IPS-11a (cell line): ENCODE measurements around the gene FRMD8.
"Not testable (repeated sequence)": the region's sequence is repeated elsewhere in the genome, so short reads cannot be mapped to it uniquely, and the experiment has no call there.

Source experiments
- H3K4me3 ChIP-seq: one replicate; pipeline ENCODE4 v1.5.1; 2013; ENCODE audit warnings: low read depth, low read length, control low read depth

The FRMD8 gene

DNA sequence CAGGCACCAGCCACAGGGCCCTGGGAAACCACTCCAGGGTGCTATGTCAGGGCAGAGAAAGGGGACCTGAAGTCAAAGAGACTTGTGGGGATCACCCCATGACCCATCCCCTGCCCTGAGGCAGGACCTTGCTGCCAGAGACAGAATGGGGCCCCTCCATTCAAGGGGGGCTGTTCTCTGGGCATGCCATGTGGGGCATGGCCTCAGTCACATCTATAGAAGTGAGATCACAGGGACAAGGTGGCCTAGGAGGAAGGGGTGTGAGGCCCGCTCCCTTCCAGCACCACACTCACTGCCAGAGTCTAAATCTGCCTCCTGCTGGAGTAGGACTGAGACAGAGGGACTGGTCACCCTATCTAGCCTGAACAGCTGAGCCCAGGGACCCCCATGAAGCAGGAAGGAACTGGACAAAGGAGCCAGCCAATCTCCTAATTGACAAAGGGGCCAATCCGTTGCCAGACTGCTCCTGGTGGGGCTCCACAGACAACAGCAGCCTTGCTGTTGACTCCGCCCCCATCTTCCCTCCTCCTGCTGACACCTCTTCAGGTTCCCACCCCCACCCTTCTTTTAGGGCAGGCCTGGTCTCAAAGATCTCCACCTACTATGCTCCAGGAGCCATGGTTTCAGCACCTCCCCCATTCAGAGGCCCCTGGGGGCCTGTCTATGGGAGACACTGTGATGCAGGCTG lies 62.1 kb downstream of the FRMD8 start:
- H3K4me3 ChIP-seq, result no peak overlapping the region

GRCh38 chr11:65451301-65451700 lies 64.9 kb downstream of the FRMD8 start:
- H3K4me3 ChIP-seq, result not testable (repeated sequence)

DNA sequence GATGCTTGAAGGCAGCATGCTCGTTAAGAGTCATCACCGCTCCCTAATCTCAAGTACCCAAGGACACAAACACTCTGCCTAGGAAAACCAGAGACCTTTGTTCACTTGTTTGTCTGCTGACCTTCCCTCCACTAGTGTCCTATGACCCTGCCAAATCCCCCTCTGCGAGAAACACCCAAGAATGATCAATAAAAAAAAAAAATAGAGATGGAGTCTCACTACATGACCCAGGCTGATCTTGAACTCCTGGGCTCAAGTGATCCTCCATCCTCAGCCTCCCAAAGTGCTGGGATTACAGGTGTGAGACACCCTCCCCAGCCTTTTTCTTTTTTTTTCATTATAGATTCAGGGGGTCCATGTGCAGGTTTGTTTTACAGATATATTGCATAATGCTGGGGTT lies 65.8 kb downstream of the FRMD8 start:
- not testable (repeated sequence) for H3K4me3 ChIP-seq

DNA sequence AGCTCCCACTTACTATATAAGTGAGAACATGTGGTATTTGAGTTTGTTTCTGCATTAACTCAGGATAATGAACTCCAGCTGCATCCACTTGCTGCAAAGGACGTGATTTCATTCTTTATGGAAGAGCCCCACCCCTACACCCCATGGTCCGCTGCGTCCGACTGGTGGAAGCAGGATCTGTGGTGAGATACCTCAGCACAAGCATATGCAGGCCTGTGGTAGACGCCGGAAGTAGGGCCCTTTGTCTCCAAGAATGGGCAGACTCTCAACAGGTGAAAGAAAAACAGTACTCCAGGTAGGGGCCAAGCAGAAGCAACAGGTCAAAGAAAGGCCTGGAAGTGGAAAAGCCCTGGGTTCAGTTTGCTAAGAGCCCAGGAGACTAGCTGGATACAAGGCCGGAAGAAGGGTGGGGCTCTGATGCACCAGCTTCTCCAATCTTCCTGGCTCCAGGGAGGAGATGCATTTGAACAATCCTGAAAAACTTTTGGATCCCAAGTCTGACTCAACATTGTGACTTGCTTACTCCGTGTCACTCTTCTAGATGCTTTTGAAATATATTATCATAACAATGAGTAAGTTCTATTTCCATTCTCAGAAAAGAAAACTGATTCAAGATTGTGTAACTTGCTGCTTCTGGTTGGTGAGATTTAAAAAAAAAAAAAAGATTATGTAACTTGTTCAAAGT lies 66.5 kb downstream of the FRMD8 start:
- H3K4me3 ChIP-seq, result no peak overlapping the region

DNA sequence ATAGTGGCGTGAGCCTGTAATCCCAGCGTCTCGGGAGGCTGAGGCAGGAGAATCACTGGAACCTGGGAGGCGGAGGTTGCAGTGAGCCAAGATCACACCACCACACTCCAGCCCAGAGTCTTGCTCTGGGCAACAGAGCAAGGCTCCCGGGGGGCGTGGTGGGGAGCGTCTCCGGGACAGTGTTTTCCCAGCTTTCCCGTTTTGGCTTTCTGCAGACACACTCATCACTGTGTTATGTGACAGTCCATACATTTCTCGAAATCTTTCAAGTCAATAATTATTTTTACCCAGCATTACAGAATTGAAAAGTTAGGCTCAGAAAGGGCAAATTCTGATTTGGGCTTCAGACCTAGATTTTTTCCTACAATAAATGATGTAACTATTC lies 67.9 kb downstream of the FRMD8 start:
- no peak overlapping the region for H3K4me3 ChIP-seq

DNA sequence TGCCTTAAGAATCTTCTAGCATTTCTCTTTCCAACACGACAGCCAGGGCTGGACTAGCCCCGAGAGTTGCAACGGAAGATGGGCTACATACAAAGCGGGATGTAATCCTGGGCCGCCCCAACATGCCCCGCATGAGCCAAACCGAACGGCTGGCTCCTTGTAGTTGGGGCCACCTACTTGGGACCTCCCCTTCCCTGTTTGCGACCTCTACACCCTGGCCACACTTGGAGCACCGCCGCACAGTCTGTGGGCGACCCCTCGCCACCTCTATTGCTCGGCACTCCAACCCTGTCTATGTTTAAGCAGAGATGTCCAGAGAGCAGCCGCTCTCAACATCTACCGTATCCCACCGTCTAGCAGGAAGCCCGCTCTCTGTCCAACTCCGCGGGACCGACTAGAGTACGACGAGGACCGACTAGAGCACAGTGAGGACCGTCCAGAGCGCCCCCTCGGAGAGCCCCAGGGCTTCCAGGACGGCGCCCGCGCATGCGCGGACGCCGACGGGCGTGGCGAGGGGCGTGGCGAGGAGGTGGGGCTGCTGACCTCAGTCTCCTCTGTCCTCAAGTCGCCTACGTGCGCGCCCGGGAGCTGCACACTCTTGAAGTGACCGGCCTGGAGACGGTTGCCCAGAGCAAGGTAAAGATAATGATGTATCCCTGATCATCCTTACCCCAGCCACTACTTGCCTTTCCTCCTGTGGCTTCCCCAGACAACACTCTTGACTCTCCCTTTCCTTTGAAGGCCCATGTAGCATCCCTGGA lies 68.4 kb downstream of the FRMD8 start:
- H3K4me3 ChIP-seq, result no peak overlapping the region

GRCh38 chr11:65456418-65456817 lies 70.0 kb downstream of the FRMD8 start:
- no peak overlapping the region for H3K4me3 ChIP-seq

- no peak overlapping the region for H3K4me3 ChIP-seq
Measured at GRCh38 chr11:65459552-65459951, 73.1 kb downstream of the FRMD8 start.
